ENCODE results near the gene XKR7.
A peak's percentile ranks its signal among the peaks of the same experiment; 100 is the strongest.

Gene XKR7

GRCh38 chr20:32006841-32007786, 39.2 kb downstream of the XKR7 start:
- H3K27ac ChIP-seq (ENCODE audit: low read length), result no peak overlapping the region
- H3K9me3 ChIP-seq (ENCODE audit: control insufficient read depth in 1 of 2, low read length in 2 of 2), result no peaks in the 10 kb centered on the region
- H3K4me1 ChIP-seq (ENCODE audit: control insufficient read depth in 1 of 2, insufficient read depth in 2 of 2, low read length in 2 of 2), result no peaks in the 10 kb centered on the region
- no peaks in the 10 kb centered on the region for H3K27me3 ChIP-seq (ENCODE audit: low read depth, low read length)
- no peak overlapping the region for H3K4me3 ChIP-seq (ENCODE audit: low read depth in 1 of 2, low read length in 2 of 2)
- no peaks in the 10 kb centered on the region for H3K36me3 ChIP-seq (ENCODE audit: control insufficient read depth in 1 of 2, insufficient read depth in 2 of 2, low read length in 2 of 2)

- no peaks in the 10 kb centered on the region for H3K36me3 ChIP-seq (ENCODE audit: control insufficient read depth in 1 of 2, insufficient read depth in 2 of 2, low read length in 2 of 2)
- no peaks in the 10 kb centered on the region for H3K4me1 ChIP-seq (ENCODE audit: control insufficient read depth in 1 of 2, insufficient read depth in 2 of 2, low read length in 2 of 2)
- no peak overlapping the region for H3K4me3 ChIP-seq (ENCODE audit: low read depth in 1 of 2, low read length in 2 of 2)
- no peak overlapping the region for H3K27ac ChIP-seq (ENCODE audit: low read length)
- no peaks in the 10 kb centered on the region for H3K9me3 ChIP-seq (ENCODE audit: control insufficient read depth in 1 of 2, low read length in 2 of 2)
- no peaks in the 10 kb centered on the region for H3K27me3 ChIP-seq (ENCODE audit: low read depth, low read length)
These were observed 40.1 kb downstream of the XKR7 start for GRCh38 chr20:32007787-32008616.

- Histone ChIP-seq H3K4me1 (ENCODE audit: control insufficient read depth in 1 of 2, insufficient read depth in 2 of 2, low read length in 2 of 2) (no peaks in the 10 kb centered on the region), H3K4me3 (ENCODE audit: low read depth in 1 of 2, low read length in 2 of 2) (no peak overlapping the region), H3K9me3 (ENCODE audit: control insufficient read depth in 1 of 2, low read length in 2 of 2) (no peaks in the 10 kb centered on the region), H3K27me3 (ENCODE audit: low read depth, low read length) (no peaks in the 10 kb centered on the region), H3K36me3 (ENCODE audit: control insufficient read depth in 1 of 2, insufficient read depth in 2 of 2, low read length in 2 of 2) (no peaks in the 10 kb centered on the region), H3K27ac (ENCODE audit: low read length) (no peak overlapping the region)
These were observed 41.6 kb downstream of the XKR7 start for GRCh38 chr20:32009564-32009963.

GRCh38 chr20:32010101-32010500, 42.1 kb downstream of the XKR7 start, which contains the start of gene CCM2L:
Gene CCM2L, plus strand, starts transcription at chr20:32010438. Its CDS starts 17 bp downstream, at chr20:32010455.
- no peaks in the 10 kb centered on the region for H3K9me3 ChIP-seq (ENCODE audit: control insufficient read depth in 1 of 2, low read length in 2 of 2)
- H3K27ac ChIP-seq (ENCODE audit: low read length), result no peak within 1 kb of the TSS
- no peaks in the 10 kb centered on the region for H3K27me3 ChIP-seq (ENCODE audit: low read depth, low read length)
- no peaks in the 10 kb centered on the region for H3K4me1 ChIP-seq (ENCODE audit: control insufficient read depth in 1 of 2, insufficient read depth in 2 of 2, low read length in 2 of 2)
- H3K36me3 ChIP-seq (ENCODE audit: control insufficient read depth in 1 of 2, insufficient read depth in 2 of 2, low read length in 2 of 2), result no peaks in the 10 kb centered on the region
- no peak within 1 kb of the TSS for H3K4me3 ChIP-seq (ENCODE audit: low read depth in 1 of 2, low read length in 2 of 2)

GRCh38 chr20:32010666-32011065, 42.7 kb downstream of the XKR7 start:
- H3K36me3 ChIP-seq (ENCODE audit: control insufficient read depth in 1 of 2, insufficient read depth in 2 of 2, low read length in 2 of 2), result no peaks in the 10 kb centered on the region
- no peaks in the 10 kb centered on the region for H3K9me3 ChIP-seq (ENCODE audit: control insufficient read depth in 1 of 2, low read length in 2 of 2)
- H3K27ac ChIP-seq (ENCODE audit: low read length), result no peak overlapping the region
- no peak overlapping the region for H3K4me3 ChIP-seq (ENCODE audit: low read depth in 1 of 2, low read length in 2 of 2)
- H3K4me1 ChIP-seq (ENCODE audit: control insufficient read depth in 1 of 2, insufficient read depth in 2 of 2, low read length in 2 of 2), result no peaks in the 10 kb centered on the region
- H3K27me3 ChIP-seq (ENCODE audit: low read depth, low read length), result no peaks in the 10 kb centered on the region

- no peaks in the 10 kb centered on the region for H3K9me3 ChIP-seq (ENCODE audit: control insufficient read depth in 1 of 2, low read length in 2 of 2)
- no peaks in the 10 kb centered on the region for H3K36me3 ChIP-seq (ENCODE audit: control insufficient read depth in 1 of 2, insufficient read depth in 2 of 2, low read length in 2 of 2)
- no peak overlapping the region for H3K4me3 ChIP-seq (ENCODE audit: low read depth in 1 of 2, low read length in 2 of 2)
- no peaks in the 10 kb centered on the region for H3K4me1 ChIP-seq (ENCODE audit: control insufficient read depth in 1 of 2, insufficient read depth in 2 of 2, low read length in 2 of 2)
- H3K27ac ChIP-seq (ENCODE audit: low read length), result no peak overlapping the region
- peaks cover 1% of the 10 kb centered on the region for H3K27me3 ChIP-seq (ENCODE audit: low read depth, low read length)
These were observed 44.3 kb downstream of the XKR7 start for GRCh38 chr20:32012159-32012688.

- Histone ChIP-seq H3K4me1 (ENCODE audit: control insufficient read depth in 1 of 2, insufficient read depth in 2 of 2, low read length in 2 of 2) (peaks cover 0 to 2% of the 10 kb centered on the region in 2 donors), H3K27ac (ENCODE audit: low read length) (no peak overlapping the region), H3K4me3 (ENCODE audit: low read depth in 1 of 2, low read length in 2 of 2) (no peak overlapping the region), H3K36me3 (ENCODE audit: control insufficient read depth in 1 of 2, insufficient read depth in 2 of 2, low read length in 2 of 2) (no peaks in the 10 kb centered on the region), H3K9me3 (ENCODE audit: control insufficient read depth in 1 of 2, low read length in 2 of 2) (no peaks in the 10 kb centered on the region), H3K27me3 (ENCODE audit: low read depth, low read length) (peaks cover 7% of the 10 kb centered on the region)
These were observed 45.4 kb downstream of the XKR7 start for GRCh38 chr20:32013326-32013725.

GRCh38 chr20:32017711-32018251, 49.8 kb downstream of the XKR7 start:
- H3K36me3 ChIP-seq (ENCODE audit: control insufficient read depth in 1 of 2, insufficient read depth in 2 of 2, low read length in 2 of 2), result no peaks in the 10 kb centered on the region
- peaks cover 5 to 9% of the 10 kb centered on the region in 2 donors for H3K4me1 ChIP-seq (ENCODE audit: control insufficient read depth in 1 of 2, insufficient read depth in 2 of 2, low read length in 2 of 2)
- peaks cover 21% of the 10 kb centered on the region for H3K27me3 ChIP-seq (ENCODE audit: low read depth, low read length)
- no peak overlapping the region for H3K4me3 ChIP-seq (ENCODE audit: low read depth in 1 of 2, low read length in 2 of 2)
- H3K9me3 ChIP-seq (ENCODE audit: control insufficient read depth in 1 of 2, low read length in 2 of 2), result no peaks in the 10 kb centered on the region
- H3K27ac ChIP-seq (ENCODE audit: low read length), result no peak overlapping the region

GRCh38 chr20:32018269-32019155, 50.6 kb downstream of the XKR7 start:
- Histone ChIP-seq H3K4me3 (ENCODE audit: low read depth in 1 of 2, low read length in 2 of 2) (peak overlapping the region; percentile 26 to 70), H3K9me3 (ENCODE audit: control insufficient read depth in 1 of 2, low read length in 2 of 2) (no peaks in the 10 kb centered on the region), H3K27me3 (ENCODE audit: low read depth, low read length) (peaks cover 21% of the 10 kb centered on the region), H3K36me3 (ENCODE audit: control insufficient read depth in 1 of 2, insufficient read depth in 2 of 2, low read length in 2 of 2) (no peaks in the 10 kb centered on the region), H3K27ac (ENCODE audit: low read length) (no peak overlapping the region), H3K4me1 (ENCODE audit: control insufficient read depth in 1 of 2, insufficient read depth in 2 of 2, low read length in 2 of 2) (peaks cover 5 to 9% of the 10 kb centered on the region in 2 donors)

- Histone ChIP-seq H3K4me1 (ENCODE audit: control insufficient read depth in 1 of 2, insufficient read depth in 2 of 2, low read length in 2 of 2) (peaks cover 5 to 9% of the 10 kb centered on the region in 2 donors), H3K27me3 (ENCODE audit: low read depth, low read length) (peaks cover 21% of the 10 kb centered on the region), H3K4me3 (ENCODE audit: low read depth in 1 of 2, low read length in 2 of 2) (no peak overlapping the region)
These were observed 51.2 kb downstream of the XKR7 start for GRCh38 chr20:32019156-32019510.

More at GRCh38 chr20:32019156-32019510, 51.2 kb downstream of the XKR7 start:
- Histone ChIP-seq H3K9me3 (ENCODE audit: control insufficient read depth in 1 of 2, low read length in 2 of 2) (no peaks in the 10 kb centered on the region), H3K36me3 (ENCODE audit: control insufficient read depth in 1 of 2, insufficient read depth in 2 of 2, low read length in 2 of 2) (no peaks in the 10 kb centered on the region), H3K27ac (ENCODE audit: low read length) (no peak overlapping the region)

All from muscle layer of duodenum (tissue), 2 donors.